Hematopoietic multipotent progenitor cell treated with erythropoietin and hydrocortisone succinate and interleukin-3 and kit ligand, for 6 days (in vitro differentiated cells): Measurements from ENCODE around the gene SHKBP1.
"Not testable (repeated sequence)": the region's sequence is repeated elsewhere in the genome, so short reads cannot be mapped to it uniquely, and the experiment has no call there.

ENCODE experiments used
- DNase-seq: peaks from one replicate; pipeline ENCODE4 v3.0.0-alpha.2; 2015

Gene SHKBP1

DNA sequence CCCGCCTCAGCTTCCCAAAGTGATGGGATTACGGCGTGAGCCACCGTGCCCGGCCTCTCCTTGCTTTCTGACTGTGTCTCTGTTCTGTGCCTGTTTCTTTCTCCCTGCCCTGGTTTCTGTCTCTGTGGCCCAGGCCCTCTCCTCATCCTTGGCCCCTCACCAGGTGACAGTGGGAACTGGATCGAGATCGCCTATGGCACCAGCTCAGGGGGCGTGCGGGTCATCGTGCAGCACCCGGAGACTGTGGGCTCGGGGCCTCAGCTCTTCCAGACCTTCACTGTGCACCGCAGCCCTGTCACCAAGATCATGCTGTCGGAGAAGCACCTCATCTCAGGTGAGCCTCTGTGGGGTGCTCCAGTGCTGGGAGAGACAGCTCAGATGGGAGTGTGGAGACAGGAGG lies 9.9 kb downstream of the SHKBP1 start:
- no peak for DNase-seq

GRCh38 chr19:40588110-40588854 lies 11.6 kb downstream of the SHKBP1 start:
- no peak for DNase-seq

- DNase-seq = no peak
Measured at GRCh38 chr19:40588926-40589569, 12.4 kb downstream of the SHKBP1 start.

DNA sequence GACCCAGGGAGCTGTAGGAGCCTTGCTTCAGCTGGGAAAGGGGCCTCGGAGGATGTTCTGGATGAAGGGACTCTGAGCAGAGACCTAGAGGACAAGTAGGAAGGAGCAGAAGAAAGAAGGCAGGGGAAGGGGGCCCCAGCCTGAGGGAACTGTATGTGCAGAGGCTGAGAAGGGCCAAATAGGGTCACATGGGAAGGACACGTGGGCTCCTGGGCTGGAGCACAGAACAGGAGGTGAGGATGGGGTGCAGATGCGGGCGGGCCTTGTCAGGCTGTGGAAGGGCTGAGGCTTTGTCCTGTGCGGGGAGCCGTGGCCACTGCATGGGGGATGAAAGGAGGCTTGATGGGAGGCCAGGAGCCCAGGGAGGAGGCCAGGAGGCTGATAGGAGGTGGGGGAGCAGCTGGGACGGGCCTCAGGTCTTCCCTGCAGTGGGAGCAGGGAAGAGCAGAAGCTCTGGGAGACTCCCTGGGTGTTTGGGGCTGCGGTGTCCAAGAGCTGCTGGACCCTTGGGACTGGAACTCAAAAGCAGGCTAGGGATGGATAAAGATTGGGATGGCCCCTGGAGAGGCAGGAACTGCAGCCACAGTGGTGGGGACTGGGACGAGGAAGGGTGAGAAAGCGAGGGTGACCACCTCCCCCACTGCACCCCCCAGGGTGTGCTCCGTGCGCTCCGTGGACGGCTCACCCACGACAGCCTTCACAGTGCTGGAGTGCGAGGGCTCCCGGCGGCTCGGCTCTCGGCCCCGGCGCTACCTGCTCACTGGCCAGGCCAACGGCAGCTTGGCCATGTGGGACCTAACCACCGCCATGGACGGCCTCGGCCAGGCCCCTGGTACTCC lies 13.1 kb downstream of the SHKBP1 start:
- no peak for DNase-seq

DNA sequence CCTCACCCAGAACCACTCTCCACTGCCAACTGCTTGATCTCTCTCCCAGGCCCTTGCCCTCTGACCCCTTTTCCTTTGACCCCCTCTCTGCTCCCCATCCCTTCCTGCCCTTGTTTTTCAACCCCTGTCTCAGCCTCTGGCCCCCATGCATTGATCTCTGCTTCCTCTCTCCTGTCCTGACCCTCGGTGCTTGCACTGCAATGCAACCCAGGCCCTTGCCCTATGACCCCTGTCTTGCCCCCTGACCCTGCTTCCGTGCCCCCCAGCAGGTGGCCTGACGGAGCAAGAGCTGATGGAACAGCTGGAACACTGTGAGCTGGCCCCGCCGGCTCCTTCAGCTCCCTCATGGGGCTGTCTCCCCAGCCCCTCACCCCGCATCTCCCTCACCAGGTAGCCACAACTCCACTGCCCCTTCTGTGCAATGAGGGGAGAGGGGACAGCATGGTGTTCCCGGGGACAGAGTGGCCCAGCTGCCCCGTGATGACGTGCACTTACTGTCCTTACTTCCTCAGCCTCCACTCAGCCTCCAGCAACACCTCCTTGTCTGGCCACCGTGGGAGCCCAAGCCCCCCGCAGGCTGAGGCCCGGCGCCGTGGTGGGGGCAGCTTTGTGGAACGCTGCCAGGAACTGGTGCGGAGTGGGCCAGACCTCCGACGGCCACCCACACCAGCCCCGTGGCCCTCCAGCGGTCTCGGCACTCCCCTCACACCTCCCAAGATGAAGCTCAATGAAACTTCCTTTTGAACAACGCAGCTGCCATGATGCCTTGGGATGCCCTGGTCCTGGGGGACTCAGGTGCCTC lies 14.0 kb downstream of the SHKBP1 start:
- DNase-seq = no peak

DNA sequence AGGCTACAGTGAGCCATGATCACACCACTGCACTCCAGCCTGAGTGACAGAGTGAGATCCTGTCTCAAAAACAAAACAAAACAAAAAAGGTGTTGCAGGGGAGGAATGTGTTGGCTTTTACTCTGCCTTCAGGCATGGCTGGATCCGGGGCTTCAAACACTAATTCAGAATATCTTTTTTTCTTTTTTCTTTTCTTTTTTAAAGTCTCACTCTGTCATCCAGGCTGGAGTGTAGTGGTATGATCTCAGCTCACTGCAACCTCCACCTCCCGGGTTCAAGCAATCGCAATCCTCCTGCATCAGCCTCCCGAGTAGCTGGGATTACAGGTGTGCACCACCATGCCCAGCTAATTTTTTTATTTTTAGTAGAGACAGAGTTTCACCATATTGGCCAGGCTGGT lies 15.1 kb downstream of the SHKBP1 start:
- DNase-seq = not testable (repeated sequence)

DNA sequence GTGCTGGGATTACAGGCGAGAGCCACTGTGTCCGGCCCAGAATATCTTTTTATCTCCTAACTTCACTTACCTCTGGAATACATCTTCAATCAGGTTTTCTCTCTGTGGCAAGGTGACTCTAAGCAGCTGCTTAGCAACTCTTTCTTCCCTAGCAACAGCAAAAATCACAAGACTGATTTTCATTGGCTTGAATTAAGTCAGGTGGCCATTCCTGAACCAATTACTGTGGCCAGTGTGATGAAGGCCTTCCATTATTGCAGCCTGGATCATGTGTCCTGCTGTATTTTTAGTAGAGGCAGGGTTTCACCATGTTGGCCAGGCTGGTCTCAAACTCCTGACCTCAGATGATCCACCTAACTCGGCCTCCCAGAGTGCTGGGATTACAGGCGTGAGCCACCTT lies 15.5 kb downstream of the SHKBP1 start:
- peak; percentile 79 for DNase-seq

GRCh38 chr19:40594255-40594654 lies 17.6 kb downstream of the SHKBP1 start:
- DNase-seq = no peak

- no peak for DNase-seq
Measured at GRCh38 chr19:40594657-40595091, 18.0 kb downstream of the SHKBP1 start.

- peak; percentile 40 for DNase-seq
Measured at GRCh38 chr19:40596608-40597328, 20.1 kb downstream of the SHKBP1 start.

GRCh38 chr19:40597329-40597838 lies 20.7 kb downstream of the SHKBP1 start:
- DNase-seq = no peak

DNA sequence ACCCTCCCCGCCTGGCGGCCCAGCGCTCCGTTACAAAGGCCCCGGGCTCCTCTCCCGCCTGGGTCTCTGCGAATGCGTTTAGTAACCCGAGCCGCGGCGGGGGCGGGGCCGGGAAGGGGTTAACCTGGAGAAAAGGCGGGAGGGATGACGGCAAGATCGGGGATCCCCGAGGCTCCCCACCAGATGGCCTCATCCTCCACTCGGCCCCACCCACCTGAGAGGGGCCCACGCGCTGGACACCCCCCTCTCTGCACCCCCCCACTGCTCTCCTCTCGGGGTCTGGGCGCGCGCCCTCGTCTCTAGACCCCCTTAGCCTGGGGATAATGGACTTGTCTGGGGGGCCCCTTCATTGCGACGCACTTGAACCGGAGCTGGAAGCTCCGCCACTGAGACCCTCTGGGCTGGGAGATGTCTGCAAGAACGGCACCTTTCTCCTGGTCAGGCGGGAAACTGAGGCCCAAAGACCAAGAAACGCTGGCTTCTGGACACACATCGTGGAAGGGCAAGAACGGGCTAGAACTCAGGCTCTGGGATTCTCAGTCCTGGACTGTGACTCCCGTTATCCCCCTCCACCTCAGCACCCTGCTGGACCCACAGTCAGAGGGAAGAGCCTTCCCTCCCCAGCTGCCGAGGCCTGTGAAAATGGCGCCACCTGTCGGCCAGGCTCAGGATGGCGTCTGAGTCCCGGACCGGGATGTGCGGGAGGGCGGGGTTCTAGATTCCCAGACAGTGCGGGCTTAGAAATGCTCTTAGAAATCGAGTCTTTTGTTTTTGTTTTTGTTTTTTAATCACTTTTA lies 21.6 kb downstream of the SHKBP1 start:
- DNase-seq = peak; percentile 88

GRCh38 chr19:40598918-40599307 lies 22.2 kb downstream of the SHKBP1 start:
- peak; percentile 26 for DNase-seq

DNA sequence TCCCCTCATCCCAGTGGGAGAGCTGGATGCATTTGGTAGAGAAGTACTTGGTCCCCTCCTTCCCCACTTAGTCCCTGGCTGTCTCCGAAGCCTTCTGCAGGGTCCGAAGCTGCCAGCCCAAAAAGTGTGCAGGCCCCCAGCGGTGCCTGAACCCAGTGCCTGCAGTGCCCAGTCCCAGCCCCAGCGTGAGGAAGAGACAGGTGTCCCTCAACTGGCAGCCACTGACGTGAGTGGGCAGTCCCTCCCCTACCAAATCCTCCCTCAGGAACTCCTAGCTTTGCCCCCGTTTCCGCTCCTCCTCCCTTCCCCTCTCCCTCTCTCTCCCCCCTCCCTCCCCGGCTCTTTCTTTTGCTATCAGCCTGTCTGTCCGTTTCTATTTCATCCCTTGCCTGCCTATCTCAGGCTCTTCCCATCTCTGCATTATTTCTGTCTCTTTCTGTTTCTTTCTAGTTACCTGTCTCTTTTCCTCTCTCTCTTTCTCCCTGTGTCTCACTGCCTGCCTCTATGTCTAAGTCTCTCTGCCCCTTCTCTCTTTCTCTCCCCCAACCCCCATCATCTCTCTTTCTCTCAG lies 22.7 kb downstream of the SHKBP1 start:
- DNase-seq = peak; percentile 52

DNA sequence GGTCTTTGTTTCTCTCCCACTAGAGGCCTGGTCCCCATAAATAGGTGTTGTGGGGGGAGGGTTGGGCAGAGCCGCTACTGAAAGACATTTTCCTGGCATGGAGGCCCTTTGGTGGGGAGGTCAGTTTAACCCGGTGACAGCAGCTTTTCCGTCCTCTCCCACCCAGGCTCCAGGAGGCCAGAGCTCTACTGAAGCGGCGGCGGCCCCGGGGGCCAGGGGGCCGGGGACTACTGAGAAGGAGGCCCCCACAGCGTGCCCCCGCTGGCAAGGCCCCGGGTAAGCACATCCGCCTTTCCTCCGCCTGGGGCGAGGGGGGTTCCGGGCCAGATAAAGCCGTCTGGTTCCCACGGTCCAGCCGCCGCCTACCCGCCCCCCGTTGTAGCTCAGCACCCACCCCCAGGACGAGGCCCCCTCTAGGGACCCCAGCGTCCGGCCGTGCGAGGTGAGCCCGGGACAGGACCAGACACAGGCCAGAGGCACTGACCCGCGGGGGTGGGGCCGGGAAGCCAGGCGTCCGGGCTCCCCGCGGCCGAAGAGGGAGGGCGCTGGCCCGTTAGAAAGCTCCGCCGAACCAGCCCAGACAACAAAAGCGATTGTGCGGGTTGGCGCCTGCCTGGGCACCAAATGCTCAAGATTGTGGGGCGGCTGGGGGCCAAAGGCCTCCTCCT lies 23.4 kb downstream of the SHKBP1 start:
- peak; percentile 29 for DNase-seq

GRCh38 chr19:40600570-40601133 lies 24.0 kb downstream of the SHKBP1 start:
- DNase-seq = no peak

DNA sequence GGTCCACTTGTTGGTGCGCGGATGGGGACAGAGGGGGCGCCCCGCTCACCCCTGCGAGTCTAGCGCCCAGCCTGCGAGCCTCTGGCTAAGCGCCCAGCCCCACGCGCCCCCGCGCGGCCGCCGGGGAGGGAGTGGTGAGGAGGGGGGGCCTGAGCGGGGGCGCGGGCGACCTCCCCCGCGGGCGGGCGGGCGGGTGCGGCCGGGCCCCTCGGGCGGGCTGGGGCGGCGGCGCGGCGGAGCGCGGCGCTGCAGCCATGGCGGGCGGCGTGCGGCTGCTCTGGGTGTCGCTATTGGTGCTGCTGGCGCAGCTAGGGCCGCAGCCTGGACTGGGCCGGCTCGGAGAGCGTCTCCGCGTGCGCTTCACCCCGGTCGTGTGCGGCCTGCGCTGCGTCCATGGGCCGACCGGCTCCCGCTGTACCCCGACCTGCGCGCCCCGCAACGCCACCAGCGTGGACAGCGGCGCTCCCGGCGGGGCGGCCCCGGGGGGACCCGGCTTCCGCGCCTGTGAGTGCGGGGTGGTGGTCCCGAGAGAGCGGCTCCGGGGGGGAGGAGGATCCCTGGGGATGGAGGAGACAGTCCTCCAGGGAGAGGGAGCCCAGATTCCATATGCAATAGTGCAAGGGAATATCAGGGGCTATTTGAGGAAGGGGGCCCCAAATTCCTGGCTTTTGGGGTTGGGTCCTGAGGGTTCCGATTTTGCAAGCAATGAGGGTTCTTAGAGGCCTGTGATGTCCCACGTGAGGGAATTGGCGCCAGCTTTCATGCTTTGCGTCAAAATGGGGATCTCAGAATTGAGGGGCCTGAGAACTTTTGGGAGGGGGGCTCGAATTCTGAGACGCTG lies 24.7 kb downstream of the SHKBP1 start, which contains the start of gene LTBP4:
LTBP4 (plus strand) TSS at position 236 of the 841 bp plus-strand sequence; CDS start at position 255, 19 bp downstream.
- peak; percentile 59 for DNase-seq

GRCh38 chr19:40603071-40603388 lies 26.4 kb downstream of the SHKBP1 start:
- no peak for DNase-seq
